ENCODE measurements around the gene CNTNAP5.

CNTNAP5 gene

GRCh38 chr2:124559236-124559635 is 534.1 kb downstream of the CNTNAP5 start:
- no peak for TF ChIP-seq CTCF (IDR thresholded peaks at IDR 0.05)

GRCh38 chr2:124560592-124561112 is 535.6 kb downstream of the CNTNAP5 start:
- TF ChIP-seq CTCF (IDR thresholded peaks at IDR 0.05) = no peak

- TF ChIP-seq CTCF (IDR thresholded peaks at IDR 0.05) = no peak
These were observed 536.4 kb downstream of the CNTNAP5 start for GRCh38 chr2:124561486-124561885.

GRCh38 chr2:124563426-124563825 is 538.3 kb downstream of the CNTNAP5 start:
- TF ChIP-seq CTCF (IDR thresholded peaks at IDR 0.05) = no peak

- no peak for TF ChIP-seq CTCF (IDR thresholded peaks at IDR 0.05)
These were observed 541.5 kb downstream of the CNTNAP5 start for GRCh38 chr2:124566518-124566970.

- TF ChIP-seq CTCF (IDR thresholded peaks at IDR 0.05) = no peak
These were observed 545.8 kb downstream of the CNTNAP5 start for GRCh38 chr2:124570872-124571271.

- no peak for TF ChIP-seq CTCF (IDR thresholded peaks at IDR 0.05)
These were observed 546.7 kb downstream of the CNTNAP5 start for GRCh38 chr2:124571836-124572235.
